SU-DHL-6 (cell line): ENCODE measurements around the gene WDTC1.

Source experiments
- EZH2phosphoT487 ChIP-seq: fragments of 200-600 bp; sonication (generic), shearing (Covaris generic); conservative IDR thresholded peaks from 2 replicates; pipeline ENCODE4 v1.6.1; 2018; ENCODE audit warnings: mild to moderate bottlenecking, antibody characterized with exemption, low read length, moderate library complexity, mixed read lengths
- TF ChIP-seq, protein P1 (sequence below): fragments of 200-600 bp; sonication (generic); IDR thresholded peaks from one replicate; pipeline ENCODE4 v1.5.1; 2017; ENCODE audit warnings: antibody characterized with exemption, mild to moderate bottlenecking, low read length, moderate library complexity; ENCODE audit not compliant: insufficient read depth, poor library complexity, severe bottlenecking

DNA sequence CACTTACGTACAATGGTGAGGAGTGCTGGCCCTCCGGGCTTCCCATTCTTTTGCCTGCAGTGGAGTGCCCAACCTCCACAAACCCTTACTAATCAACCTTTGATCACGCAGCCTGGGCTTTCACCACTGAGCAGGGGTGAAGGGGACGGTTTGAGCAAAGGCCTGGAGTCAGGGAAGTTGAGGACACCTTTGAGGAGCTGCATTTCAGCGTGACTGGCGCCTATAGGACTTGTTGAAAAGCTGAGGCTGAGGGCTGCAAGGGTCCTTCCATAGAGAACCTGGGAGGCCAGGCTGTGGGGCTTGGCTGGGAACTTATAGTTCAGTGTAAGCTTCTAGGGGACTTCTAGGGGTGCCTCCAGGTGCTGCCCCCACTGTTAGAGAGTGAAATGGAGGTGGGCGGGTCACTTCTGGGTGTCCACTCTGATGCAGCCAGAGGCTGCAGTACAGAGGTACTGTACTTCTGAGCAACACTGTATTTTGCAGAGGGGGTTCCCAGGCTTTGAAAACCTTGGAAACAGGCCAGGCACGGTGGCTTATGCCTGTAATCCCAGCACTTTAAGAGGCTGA is 117.2 kb downstream of the WDTC1 start:
- TF ChIP-seq, protein P1, sequence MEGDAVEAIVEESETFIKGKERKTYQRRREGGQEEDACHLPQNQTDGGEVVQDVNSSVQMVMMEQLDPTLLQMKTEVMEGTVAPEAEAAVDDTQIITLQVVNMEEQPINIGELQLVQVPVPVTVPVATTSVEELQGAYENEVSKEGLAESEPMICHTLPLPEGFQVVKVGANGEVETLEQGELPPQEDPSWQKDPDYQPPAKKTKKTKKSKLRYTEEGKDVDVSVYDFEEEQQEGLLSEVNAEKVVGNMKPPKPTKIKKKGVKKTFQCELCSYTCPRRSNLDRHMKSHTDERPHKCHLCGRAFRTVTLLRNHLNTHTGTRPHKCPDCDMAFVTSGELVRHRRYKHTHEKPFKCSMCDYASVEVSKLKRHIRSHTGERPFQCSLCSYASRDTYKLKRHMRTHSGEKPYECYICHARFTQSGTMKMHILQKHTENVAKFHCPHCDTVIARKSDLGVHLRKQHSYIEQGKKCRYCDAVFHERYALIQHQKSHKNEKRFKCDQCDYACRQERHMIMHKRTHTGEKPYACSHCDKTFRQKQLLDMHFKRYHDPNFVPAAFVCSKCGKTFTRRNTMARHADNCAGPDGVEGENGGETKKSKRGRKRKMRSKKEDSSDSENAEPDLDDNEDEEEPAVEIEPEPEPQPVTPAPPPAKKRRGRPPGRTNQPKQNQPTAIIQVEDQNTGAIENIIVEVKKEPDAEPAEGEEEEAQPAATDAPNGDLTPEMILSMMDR, result no peak
- TF ChIP-seq EZH2phosphoT487, result no peak
